ENCODE data around the gene BEND7. TPM values are rescaled to one million over a fixed set of nuclear protein-coding genes. Genes with fewer than 3 reads are reported as not detected.

The BEND7 gene, protein sequence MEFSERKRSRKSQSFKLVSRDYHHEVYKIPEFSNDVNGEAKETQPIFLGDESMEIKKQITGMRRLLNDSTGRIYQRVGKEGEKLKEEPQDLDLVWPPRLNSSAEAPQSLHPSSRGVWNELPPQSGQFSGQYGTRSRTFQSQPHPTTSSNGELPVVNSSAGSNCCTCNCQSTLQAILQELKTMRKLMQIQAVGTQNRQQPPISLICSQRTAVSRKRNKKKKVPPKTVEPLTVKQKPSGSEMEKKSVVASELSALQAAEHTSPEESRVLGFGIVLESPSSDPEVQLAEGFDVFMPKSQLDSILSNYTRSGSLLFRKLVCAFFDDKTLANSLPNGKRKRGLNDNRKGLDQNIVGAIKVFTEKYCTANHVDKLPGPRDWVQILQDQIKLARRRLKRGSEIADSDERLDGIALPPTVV
- 3.2 and 4.4 TPM in 2 replicates for total RNA-seq

GRCh38 chr10:13528875-13529713, at the start of gene BEND7:
TSS of gene BEND7 (minus strand) at chr10:13529014. CDS start at chr10:13528533, 481 bp downstream.

Other genes starting within 250 kb of the BEND7 start
- 15.0 and 32.7 TPM in 2 replicates for gene PHYH, start 228.9 kb downstream of the BEND7 start, total RNA-seq
- gene SEPHS1, start 180.7 kb downstream of the BEND7 start, total RNA-seq, result 44.3 and 49.5 TPM in 2 replicates
- 17.1 and 22.4 TPM in 2 replicates for gene PRPF18, start 58.0 kb upstream of the BEND7 start, total RNA-seq

Measured in epithelial cell of alveolus of lung (primary cell).